Astrocyte (in vitro differentiated cells and primary cell): ENCODE measurements around the gene GPX4. TPM values are rescaled to one million over a fixed set of nuclear protein-coding genes. Genes with fewer than 3 reads are reported as not detected.

Experiments used
- DNase-seq: peaks from one replicate; pipeline ENCODE4 v3.0.0-alpha.2; 2010; ENCODE audit warnings: low read depth
- FAIRE-seq: peaks from 2 replicates; lab custom pipeline; 2011; peaks lifted over from hg19 to GRCh38; lab: Jason Lieb, UNC
- H2AFZ ChIP-seq: 2 replicates; pipeline ENCODE4 v1.6.0; 2012; ENCODE audit warnings: low read depth, low read length, inconsistent platforms
- H3K27ac ChIP-seq: 2 replicates; pipeline ENCODE4 v1.5.1; 2011; ENCODE audit warnings: low read depth, low read length, inconsistent platforms
- H3K27me3 ChIP-seq: 2 replicates; pipeline ENCODE4 v1.6.0; 2011; ENCODE audit warnings: low read length, inconsistent platforms; ENCODE audit not compliant: insufficient read depth
- H3K36me3 ChIP-seq: 2 replicates; pipeline ENCODE4 v1.5.1; 2011; ENCODE audit warnings: low read length, inconsistent platforms; ENCODE audit not compliant: insufficient read depth
- H3K4me1 ChIP-seq: 2 replicates; pipeline ENCODE4 v1.5.1; 2011; ENCODE audit warnings: low read length, inconsistent platforms; ENCODE audit not compliant: insufficient read depth
- H3K4me2 ChIP-seq: 2 replicates; pipeline ENCODE4 v1.6.0; 2012; ENCODE audit warnings: low read length, inconsistent platforms
- H3K4me3 ChIP-seq: 2 replicates; pipeline ENCODE4 v1.5.1; 2011; ENCODE audit warnings: low read depth, mild to moderate bottlenecking, low read length, inconsistent platforms; ENCODE audit not compliant: insufficient read depth
- H3K79me2 ChIP-seq: 2 replicates; pipeline ENCODE4 v1.6.0; 2012; ENCODE audit warnings: mild to moderate bottlenecking, low read length, inconsistent platforms; ENCODE audit not compliant: insufficient read depth
- H3K9ac ChIP-seq: 2 replicates; pipeline ENCODE4 v1.6.0; 2012; ENCODE audit warnings: mild to moderate bottlenecking, low read length, inconsistent platforms
- H3K9me3 ChIP-seq: 2 replicates; pipeline ENCODE4 v1.5.1; 2012; ENCODE audit warnings: low read depth, mild to moderate bottlenecking, low read length, inconsistent platforms; ENCODE audit not compliant: insufficient read depth
- H4K20me1 ChIP-seq: 2 replicates; pipeline ENCODE4 v1.6.0; 2012; ENCODE audit warnings: low read length, inconsistent platforms; ENCODE audit not compliant: insufficient read depth
- H3K27ac Mint-ChIP-seq: one replicate; pipeline ENCODE4 v1.8.0; 2021; ENCODE audit warnings: mild to moderate bottlenecking, mixed read lengths; ENCODE audit not compliant: unreplicated experiment
- H3K27me3 Mint-ChIP-seq: one replicate; pipeline ENCODE4 v1.8.0; 2021; ENCODE audit warnings: low read depth, mixed read lengths; ENCODE audit not compliant: unreplicated experiment
- H3K36me3 Mint-ChIP-seq: one replicate; pipeline ENCODE4 v1.8.0; 2021; ENCODE audit warnings: low read depth, mixed read lengths; ENCODE audit not compliant: unreplicated experiment
- H3K4me1 Mint-ChIP-seq: one replicate; pipeline ENCODE4 v1.8.0; 2021; ENCODE audit warnings: low read depth, mixed read lengths; ENCODE audit not compliant: unreplicated experiment
- H3K4me3 Mint-ChIP-seq: one replicate; pipeline ENCODE4 v1.8.0; 2021; ENCODE audit warnings: mild to moderate bottlenecking, moderate library complexity, mixed read lengths; ENCODE audit not compliant: unreplicated experiment
- H3K9me3 Mint-ChIP-seq: one replicate; pipeline ENCODE4 v1.8.0; 2021; ENCODE audit warnings: mild to moderate bottlenecking, mixed read lengths; ENCODE audit not compliant: unreplicated experiment
- CTCF ChIP-seq: IDR thresholded peaks from 2 replicates; pipeline ENCODE4 v1.5.1; 2011; ENCODE audit warnings: low read depth, mild to moderate bottlenecking, inconsistent platforms, low read length, moderate library complexity; ENCODE audit not compliant: insufficient read depth
- EZH2 ChIP-seq: IDR thresholded peaks from 2 replicates; pipeline ENCODE4 v1.6.1; 2012; ENCODE audit warnings: mild to moderate bottlenecking, low read length, inconsistent platforms; ENCODE audit not compliant: insufficient read depth
- total RNA-seq: library from RNA; stranded (reverse); gene quantifications from 2 replicates; pipeline ENCODE4 v1.2.1, GENCODE V29; 2021

The GPX4 gene
- total RNA-seq, 1 donor from 2014 or later = 325 TPM

- FAIRE-seq = no peak
Measured at GRCh38 chr19:1064661-1065605, 38.9 kb upstream of the GPX4 start.

GRCh38 chr19:1065606-1066109, 38.1 kb upstream of the GPX4 start:
- no peak for FAIRE-seq
- no peaks in the 10 kb centered on the region for H3K36me3 Mint-ChIP-seq

More at GRCh38 chr19:1064661-1065605, 38.9 kb upstream of the GPX4 start:
- peaks cover 18% of the 10 kb centered on the region for H3K27me3 Mint-ChIP-seq
- no peaks in the 10 kb centered on the region for H3K79me2 ChIP-seq
- no peaks in the 10 kb centered on the region for H3K9me3 Mint-ChIP-seq
- H3K4me3 ChIP-seq = no peak overlapping the region
- peaks cover 16% of the 10 kb centered on the region for H3K27me3 ChIP-seq
- no peak overlapping the region for H3K9ac ChIP-seq
- DNase-seq = peak; percentile 51
- H3K9me3 ChIP-seq = no peaks in the 10 kb centered on the region
- H3K4me2 ChIP-seq = peak overlapping the region; percentile 22
- H3K36me3 ChIP-seq = no peaks in the 10 kb centered on the region
- H3K27ac ChIP-seq = no peak overlapping the region
- no peak for TF ChIP-seq EZH2
- no peak for TF ChIP-seq CTCF
- H2AFZ ChIP-seq = no peak overlapping the region
- H3K36me3 Mint-ChIP-seq = no peaks in the 10 kb centered on the region
- H3K27ac Mint-ChIP-seq = no peak overlapping the region
- H4K20me1 ChIP-seq = peaks cover 9% of the 10 kb centered on the region
- peaks cover 3% of the 10 kb centered on the region for H3K4me1 Mint-ChIP-seq
- H3K4me3 Mint-ChIP-seq = peak overlapping the region; percentile 20
- peaks cover 3% of the 10 kb centered on the region for H3K4me1 ChIP-seq

More at GRCh38 chr19:1065606-1066109, 38.1 kb upstream of the GPX4 start:
- Histone ChIP-seq H3K4me2 (no peak overlapping the region), H4K20me1 (peaks cover 9% of the 10 kb centered on the region), H3K27ac (no peak overlapping the region), H2AFZ (no peak overlapping the region), H3K4me1 (peaks cover 3% of the 10 kb centered on the region), H3K9ac (no peak overlapping the region), H3K79me2 (no peaks in the 10 kb centered on the region), H3K4me3 (no peak overlapping the region), H3K9me3 (no peaks in the 10 kb centered on the region), H3K36me3 (no peaks in the 10 kb centered on the region), H3K27me3 (peaks cover 21% of the 10 kb centered on the region)
- TF ChIP-seq EZH2 (no peak), CTCF (no peak)
- Mint-ChIP-seq H3K9me3 (no peaks in the 10 kb centered on the region), H3K27ac (no peak overlapping the region), H3K27me3 (peaks cover 22% of the 10 kb centered on the region), H3K4me3 (peak overlapping the region; percentile 20), H3K4me1 (peaks cover 3% of the 10 kb centered on the region)
- no peak for DNase-seq
